Measurements from ENCODE around the gene MEGF6.
"Not testable (repeated sequence)": the region's sequence is repeated elsewhere in the genome, so short reads cannot be mapped to it uniquely, and the experiment has no call there.

Gene MEGF6

DNA sequence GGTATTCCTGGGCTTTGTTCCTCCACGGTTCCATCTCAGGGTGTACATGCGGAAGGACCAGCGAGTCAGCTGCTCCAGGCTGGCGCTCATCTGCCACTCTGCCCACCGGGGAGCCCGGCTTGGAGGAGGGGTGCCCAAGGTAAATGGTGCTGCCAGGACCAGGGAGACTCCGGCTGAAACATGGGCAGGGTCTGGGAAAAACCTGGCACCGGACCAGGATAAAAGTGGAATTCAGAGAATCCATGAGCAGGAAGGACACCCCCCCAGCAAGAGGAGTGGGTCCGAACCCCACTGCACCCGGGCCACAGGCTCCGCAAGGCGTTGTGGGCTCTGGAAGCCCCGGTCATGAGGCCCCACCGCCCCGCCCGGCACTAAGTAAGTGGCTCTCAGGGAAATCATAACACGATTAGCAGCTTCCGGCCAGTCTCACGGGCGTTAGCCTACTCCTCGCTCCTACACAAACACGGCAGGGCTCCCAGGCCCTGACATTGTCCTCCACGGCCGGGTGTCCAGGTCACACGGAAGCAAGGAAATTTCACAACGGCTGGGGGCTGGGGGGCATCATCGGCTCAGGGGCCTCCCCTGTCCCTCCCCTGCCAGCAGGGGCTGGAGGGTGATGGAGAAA lies 21.1 kb downstream of the MEGF6 start:
- DNase-seq = no peak

DNA sequence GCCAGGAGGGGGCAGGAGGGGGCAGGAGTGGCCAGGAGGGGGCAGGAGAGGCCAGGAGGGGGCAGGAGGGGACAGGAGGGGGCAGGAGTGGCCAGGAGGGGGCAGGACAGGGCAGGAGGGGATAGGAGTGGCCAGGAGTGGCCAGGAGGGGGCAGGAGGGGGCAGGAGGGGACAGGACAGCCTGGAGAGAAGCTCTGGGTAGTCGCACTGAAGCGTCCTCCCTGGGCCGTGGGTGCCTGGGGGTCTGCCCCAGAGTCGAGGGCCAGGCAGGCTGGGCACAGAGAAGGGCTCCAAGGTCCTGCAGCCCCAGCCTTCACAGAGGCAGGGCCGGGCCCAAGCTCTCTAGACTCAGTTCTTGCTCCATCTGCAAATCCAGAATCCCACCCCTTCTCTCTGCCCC lies 22.9 kb downstream of the MEGF6 start:
- no peak for DNase-seq

DNA sequence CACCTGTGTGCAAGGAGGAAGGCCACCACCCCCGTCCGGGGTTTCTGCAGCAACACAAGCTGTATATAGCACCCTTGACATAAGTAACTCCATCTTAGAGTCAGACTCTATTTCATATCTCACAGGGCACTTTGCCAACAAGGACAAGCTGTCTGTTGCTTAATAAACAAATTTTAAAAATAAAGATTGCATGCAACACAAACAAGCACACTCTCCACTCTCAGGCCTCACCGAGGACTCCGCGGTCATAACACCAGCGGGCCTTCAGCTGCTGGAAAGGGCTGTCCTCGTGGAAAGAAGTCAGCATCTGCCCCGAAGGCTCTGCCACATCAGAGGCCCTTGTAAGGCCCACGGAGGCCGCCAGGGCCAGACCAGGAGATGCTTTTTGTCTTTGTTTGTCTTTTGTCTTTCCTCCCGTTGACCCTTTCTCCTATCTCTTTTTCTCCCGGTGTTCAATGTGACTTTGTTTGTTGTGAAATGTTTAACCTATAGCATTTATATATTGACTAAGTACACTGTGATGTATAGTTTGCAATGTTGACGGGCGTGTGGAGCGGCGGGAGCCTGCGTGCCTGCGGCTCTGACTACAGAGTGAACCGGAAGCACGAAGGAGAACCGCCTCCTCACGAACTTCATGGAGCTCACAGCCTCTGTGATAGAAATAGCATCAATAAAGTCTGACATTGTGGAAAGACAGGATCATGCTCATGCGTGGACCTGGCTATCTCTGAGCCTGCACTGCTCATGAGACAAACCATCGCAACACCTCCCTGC lies 24.1 kb downstream of the MEGF6 start:
- DNase-seq = no peak

GRCh38 chr1:3585940-3586568 lies 25.3 kb downstream of the MEGF6 start:
- DNase-seq = no peak

DNA sequence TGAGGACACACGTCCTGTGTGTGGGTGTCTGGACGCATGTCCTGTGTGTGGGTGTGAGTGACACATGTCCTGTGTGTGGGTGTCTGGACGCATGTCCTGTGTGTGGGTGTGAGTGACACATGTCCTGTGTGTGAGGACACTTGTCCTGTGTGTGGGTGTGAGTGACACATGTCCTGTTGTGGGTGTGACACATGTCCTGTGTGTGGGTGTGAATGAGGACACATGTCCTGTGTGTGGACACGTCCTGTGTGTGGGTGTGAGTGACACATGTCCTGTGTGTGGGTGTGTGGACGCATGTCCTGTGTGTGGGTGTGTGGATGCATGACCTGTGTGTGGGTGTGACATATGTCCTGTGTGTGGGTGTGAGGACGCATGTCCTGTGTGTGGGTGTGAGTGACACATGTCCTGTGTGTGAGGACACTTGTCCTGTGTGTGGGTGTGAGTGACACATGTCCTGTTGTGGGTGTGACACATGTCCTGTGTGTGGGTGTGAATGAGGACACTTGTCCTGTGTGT lies 25.9 kb downstream of the MEGF6 start:
- not testable (repeated sequence) for DNase-seq

DNA sequence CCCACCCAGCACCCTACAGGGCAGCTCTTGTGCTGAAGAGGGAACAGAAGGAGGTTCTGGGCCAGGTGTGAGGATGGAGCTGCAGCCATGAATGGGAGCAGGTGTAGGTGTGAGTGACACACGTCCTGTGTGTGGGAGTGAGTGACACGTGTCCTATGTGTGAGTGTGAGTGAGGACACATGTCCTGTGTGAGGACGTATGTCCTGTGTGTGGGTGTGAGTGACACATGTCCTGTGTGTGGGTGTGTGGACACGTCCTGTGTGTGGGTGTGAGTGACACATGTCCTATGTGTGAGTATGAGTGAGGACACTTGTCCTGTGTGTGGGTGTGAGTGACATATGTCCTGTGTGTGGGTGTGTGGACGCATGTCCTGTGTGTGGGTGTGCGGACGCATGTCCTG lies 26.4 kb downstream of the MEGF6 start:
- DNase-seq = peak; percentile 50

DNA sequence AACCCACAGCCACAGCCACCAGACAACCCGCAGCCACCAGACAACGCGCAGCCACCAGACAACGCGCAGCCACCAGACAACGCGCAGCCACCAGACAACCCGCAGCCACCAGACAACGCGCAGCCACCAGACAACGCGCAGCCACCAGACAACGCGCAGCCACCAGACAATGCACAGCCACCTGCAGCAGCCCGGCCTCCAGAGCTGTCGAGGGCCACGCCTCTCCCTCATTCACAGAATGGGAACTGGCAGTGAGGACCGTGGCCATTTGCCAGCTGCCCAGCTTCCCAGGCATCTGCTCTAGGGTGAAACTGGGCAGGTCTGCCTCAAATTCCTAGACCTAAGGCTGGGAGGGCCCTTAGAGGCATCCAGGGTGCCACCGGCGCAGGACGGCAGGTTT lies 27.6 kb downstream of the MEGF6 start:
- DNase-seq = not testable (repeated sequence)

DNA sequence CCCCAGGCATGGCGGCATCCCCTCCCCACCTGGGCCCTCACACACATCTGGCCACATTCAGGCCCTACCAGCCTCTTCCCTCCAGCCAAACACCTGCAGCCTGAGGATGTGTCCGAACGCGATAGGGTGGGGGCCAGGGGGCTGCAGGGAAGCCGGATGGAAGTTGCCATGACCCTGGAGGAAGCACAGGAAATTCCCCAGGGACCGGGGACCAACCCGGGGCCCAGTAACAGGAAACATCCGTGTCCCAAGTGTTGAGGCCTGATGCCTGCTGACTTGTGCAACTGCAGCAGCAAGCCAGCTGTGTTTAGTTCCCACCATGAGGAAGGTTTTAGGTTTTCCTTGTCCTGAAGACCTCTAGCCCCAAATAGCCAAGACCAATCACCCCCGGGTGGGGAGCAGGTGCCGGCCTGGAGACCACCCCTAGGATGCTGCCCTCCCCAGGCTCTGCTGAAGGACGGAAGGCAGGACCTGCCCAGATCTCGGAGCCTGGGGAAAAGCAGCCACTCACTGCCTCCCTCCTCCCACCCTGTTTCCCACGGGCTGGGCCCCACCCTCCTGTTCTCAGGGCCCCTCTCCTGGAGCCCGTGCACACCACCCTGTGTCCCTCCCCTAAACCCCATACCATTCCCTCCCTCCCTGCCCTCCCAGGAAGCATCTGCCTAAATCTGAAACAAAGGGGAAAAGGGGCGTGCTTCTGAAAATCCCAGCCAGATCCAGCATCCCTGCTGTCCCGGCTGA lies 29.8 kb downstream of the MEGF6 start:
- no peak for DNase-seq

- no peak for DNase-seq
Measured at GRCh38 chr1:3580231-3580630, 31.1 kb downstream of the MEGF6 start.

- no peak for DNase-seq
Measured at GRCh38 chr1:3579626-3580025, 31.7 kb downstream of the MEGF6 start.

DNA sequence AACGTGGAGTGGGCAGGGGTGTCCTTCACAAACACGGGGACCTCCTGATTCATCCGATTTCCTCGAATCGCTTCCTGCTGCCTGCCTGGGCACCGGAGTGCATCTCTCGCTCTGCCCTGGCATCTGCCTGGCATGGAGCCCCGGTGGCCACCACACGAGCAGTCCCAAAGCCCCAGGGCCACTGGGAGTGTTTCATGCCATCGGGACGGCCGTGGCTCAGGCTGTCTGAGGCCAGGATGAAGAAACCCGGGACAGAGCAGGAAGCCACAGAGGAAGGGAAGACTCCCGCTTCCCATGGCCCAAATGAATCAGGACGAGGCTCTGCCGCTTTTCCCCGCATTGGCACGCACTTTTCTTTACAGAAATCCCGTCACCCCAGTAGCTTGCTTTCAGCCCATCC lies 32.4 kb downstream of the MEGF6 start:
- no peak for DNase-seq

DNA sequence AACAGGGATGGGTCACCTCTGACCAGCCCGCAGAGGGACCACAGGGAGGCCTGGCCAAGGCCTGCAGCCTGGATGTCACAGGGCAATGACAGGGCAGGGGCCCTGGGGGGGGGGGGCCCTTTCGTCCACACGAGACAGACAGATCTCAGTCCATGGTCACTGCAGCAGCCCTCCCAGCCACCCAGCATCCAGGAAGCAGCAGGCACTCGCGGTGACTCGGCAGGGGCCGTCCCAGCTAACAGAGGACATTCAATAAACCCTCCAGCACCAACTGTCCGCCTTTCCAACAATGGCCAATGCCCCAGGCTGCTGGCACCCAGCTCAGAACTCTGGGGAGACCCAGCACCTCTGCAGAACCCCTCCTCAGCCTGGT lies 32.9 kb downstream of the MEGF6 start:
- no peak for DNase-seq

DNA sequence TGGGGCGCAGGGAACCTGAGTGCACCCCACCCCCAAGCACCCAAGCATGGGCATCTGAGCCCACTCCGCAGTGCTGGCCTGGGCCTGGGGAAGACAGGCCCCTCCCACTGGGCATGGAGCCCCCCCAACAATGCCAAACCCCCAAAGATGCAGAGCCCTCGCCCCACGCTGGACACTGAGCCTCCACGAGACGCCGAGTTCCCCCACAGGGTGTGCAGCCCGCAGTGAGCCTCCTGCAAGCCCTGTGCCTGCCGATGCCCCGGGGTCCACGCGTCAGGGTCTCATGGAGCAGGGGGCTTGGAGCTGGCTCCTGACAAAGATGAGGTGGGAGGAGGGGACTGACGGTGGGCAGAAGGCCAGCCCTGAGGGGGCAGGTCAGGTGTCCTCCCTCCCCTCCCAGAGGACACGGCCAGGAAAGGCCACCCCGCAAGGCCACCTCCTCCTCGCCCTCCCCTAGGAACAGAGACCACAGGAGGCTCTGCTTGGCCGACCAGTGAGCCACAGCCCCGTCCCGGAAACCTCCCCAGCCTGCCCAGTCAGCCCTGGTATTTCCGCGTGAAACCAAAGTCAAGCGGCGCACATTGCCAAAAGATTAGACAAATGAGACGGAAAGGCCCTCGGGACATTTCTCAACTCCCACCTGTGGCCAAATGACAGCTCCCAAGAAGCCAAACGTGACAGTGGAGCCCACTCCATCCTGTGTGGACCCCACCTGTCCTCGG lies 33.4 kb downstream of the MEGF6 start:
- no peak for DNase-seq

- no peak for DNase-seq
Measured at GRCh38 chr1:3577300-3577699, 34.0 kb downstream of the MEGF6 start.

- no peak for DNase-seq
Measured at GRCh38 chr1:3575993-3576392, 35.3 kb downstream of the MEGF6 start.

DNA sequence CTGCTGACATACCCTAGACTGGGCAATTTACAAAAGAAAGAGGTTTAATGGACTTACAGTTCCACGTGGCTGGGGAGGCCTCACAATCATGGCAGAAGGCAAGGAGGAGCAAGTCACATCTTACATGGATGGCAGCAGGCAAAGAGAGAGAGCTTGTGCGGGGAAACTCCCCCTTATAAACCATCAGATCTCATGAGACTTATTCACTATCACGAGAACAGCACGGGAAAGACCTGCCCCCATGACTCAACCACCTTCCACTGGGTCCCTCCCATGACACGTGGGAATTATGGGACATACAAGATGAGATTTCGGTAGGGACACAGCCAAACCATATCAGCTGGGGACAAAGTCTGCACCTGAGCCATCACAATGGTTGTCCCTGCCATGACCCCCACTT lies 35.8 kb downstream of the MEGF6 start:
- DNase-seq = not testable (repeated sequence)

DNA sequence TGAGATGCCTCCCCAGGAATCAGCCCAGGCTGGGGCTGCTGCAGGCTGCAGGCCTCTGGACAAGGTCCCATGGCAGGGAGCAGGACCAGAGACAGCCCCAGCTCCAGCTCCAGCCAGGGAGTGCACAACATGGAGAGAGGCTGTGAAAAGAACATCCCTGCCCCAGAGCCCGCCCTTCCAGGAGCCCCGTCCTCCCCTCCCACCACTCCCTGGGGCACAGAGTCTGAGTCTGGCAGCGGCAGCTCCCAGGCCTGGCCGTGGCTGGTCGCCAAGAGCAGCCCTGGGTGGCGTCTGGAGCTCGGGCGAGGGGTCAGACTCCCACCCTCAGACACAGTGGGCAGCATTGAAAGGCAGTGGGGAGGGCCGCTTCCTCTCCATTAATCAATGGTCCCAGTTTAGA lies 37.8 kb downstream of the MEGF6 start:
- no peak for DNase-seq

DNA sequence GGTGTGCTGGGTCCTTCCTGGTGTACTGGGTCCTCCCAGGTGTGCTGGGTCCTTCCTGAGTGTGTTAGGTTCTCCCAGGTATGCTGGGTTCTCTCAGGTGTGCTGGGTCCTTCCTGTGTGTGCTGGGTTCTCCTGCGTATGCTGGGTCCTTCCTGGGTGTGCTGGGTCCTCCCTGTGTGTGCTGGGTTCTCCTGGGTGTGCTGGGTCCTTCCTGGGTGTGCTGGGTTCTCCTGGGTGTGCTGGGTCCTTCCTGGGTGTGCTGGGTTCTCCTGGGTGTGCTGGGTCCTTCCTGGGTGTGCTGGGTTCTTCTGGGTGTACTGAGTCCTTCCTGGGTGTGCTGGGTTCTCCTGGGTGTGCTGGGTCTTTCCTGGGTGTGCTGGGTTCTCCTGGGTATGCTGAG lies 38.7 kb downstream of the MEGF6 start:
- DNase-seq = not testable (repeated sequence)

DNA sequence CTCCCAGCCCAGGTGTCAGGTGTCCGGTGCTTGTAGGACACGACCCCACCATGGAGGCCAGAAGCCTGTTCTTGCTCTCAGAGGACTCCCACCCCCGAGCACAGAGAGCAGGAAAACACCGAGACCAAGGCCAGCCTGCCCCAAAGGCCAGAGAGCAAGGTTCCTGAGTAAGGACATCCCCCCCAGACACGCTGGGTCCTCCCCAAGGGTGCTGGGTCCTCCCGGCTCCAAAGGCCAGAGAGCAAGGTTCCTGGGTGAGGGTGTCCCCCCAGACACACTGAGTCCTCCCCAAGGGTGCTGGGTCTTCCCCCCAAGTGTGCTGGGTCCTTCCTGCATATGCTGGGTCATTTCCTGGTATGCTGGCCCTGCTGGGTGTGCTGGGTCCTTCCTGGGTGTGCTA lies 40.0 kb downstream of the MEGF6 start:
- DNase-seq = no peak

- DNase-seq = no peak
Measured at GRCh38 chr1:3570066-3570986, 41.0 kb downstream of the MEGF6 start.

- DNase-seq = no peak
Measured at GRCh38 chr1:3569436-3569835, 41.9 kb downstream of the MEGF6 start.

Data from stimulated activated CD4-positive, alpha-beta T cell treated with anti-CD3 and anti-CD28 coated beads, Interleukin-1b, Interleukin-23, amount 100 ng/mL, for 48 hours (primary cell).